Middle frontal gyrus (tissue), 1 donor: ENCODE measurements around the gene ZCCHC14.
"Not testable (repeated sequence)": the region's sequence is repeated elsewhere in the genome, so short reads cannot be mapped to it uniquely, and the experiment has no call there.

ENCODE experiments used
- DNase-seq: peaks from one replicate; pipeline ENCODE4 v3.0.0-alpha.2; 2015; ENCODE audit warnings: low spot score; ENCODE audit errors: extremely low spot score

The ZCCHC14 gene

DNA sequence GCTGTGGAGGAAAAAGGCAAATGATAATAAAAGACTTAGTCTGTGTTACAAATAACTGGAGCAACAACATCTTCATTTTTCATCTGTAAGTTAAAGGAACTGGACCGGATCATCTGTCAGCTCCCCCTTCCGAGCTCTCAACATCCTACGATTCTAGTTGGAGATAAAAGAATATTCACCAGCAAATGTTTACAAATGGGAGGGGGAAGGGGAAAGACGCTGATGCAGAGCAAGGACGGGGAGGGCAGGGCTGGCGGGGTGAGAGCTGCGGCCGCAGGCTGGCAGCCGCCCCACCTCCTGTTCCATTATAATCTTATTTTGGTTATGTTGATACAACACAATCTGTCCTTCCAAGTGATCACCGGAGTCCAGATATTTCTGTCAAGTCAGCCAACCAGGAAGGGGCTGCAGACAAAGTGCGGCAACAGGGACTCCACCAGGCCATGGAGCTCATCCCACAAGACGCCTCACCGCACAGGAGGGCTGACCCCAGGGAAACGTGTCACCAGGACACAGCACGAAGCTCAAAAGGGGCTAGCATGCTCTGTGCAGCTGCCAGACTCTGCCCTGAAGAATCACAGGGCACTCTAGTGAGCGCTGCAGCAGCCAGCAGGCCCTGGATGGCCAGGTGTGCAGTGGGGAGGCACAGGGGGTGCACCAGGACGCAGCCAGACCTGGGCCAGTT, 128.9 kb downstream of the ZCCHC14 start:
- DNase-seq, result no peak

GRCh38 chr16:87362828-87363559, 129.8 kb downstream of the ZCCHC14 start:
- not testable (repeated sequence) for DNase-seq

- no peak for DNase-seq
Measured at GRCh38 chr16:87361916-87362619, 130.8 kb downstream of the ZCCHC14 start.

- no peak for DNase-seq
Measured at GRCh38 chr16:87360862-87361610, 131.8 kb downstream of the ZCCHC14 start.

GRCh38 chr16:87359121-87359520, 133.7 kb downstream of the ZCCHC14 start:
- no peak for DNase-seq

DNA sequence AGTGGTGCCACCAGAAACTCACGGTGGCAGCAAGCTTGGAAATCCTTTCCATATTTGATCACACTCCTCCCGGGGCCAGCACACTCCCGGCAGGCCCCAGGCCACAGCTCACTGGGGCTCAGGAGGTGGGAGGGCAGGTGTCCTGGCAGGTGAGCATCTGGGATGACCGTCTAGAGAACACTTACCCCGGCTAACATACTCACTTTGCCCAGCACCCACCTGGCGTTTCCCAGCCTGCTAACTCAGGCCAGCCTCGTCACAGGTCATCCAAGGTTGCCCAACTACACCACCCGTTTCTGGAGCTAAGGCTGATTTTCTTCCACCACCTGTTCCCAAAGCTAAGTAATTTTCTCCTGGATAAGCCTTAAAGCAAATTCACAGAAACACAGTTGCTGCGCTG, 134.1 kb downstream of the ZCCHC14 start:
- no peak for DNase-seq

GRCh38 chr16:87358250-87358649, 134.6 kb downstream of the ZCCHC14 start:
- no peak for DNase-seq

GRCh38 chr16:87356491-87356853, 136.4 kb downstream of the ZCCHC14 start:
- no peak for DNase-seq
